Measurements from ENCODE around the gene PAX7.
"Not testable (repeated sequence)": the region's sequence is repeated elsewhere in the genome, so short reads cannot be mapped to it uniquely, and the experiment has no call there.

The PAX7 gene

GRCh38 chr1:18765725-18766124, 135.1 kb downstream of the PAX7 start:
- DNase-seq: no peak

GRCh38 chr1:18766328-18766727, 135.7 kb downstream of the PAX7 start:
- no peak for DNase-seq

GRCh38 chr1:18767576-18767975, 136.9 kb downstream of the PAX7 start:
- not testable (repeated sequence) for DNase-seq

GRCh38 chr1:18768086-18768485, 137.4 kb downstream of the PAX7 start:
- no peak for DNase-seq

GRCh38 chr1:18769140-18769539, 138.5 kb downstream of the PAX7 start:
- DNase-seq: no peak

- DNase-seq: no peak
Measured at GRCh38 chr1:18770799-18771198, 140.2 kb downstream of the PAX7 start.

- DNase-seq: no peak
Measured at GRCh38 chr1:18773753-18774152, 143.1 kb downstream of the PAX7 start.

- no peak for DNase-seq
Measured at GRCh38 chr1:18775341-18775740, 144.7 kb downstream of the PAX7 start.

GRCh38 chr1:18776777-18777176, 146.1 kb downstream of the PAX7 start:
- DNase-seq: no peak

- DNase-seq: no peak
Measured at GRCh38 chr1:18778437-18778836, 147.8 kb downstream of the PAX7 start.

GRCh38 chr1:18781031-18781430, 150.4 kb downstream of the PAX7 start:
- DNase-seq: no peak

- DNase-seq: no peak
Measured at GRCh38 chr1:18783705-18784481, 153.2 kb downstream of the PAX7 start.

GRCh38 chr1:18784482-18784831, 153.8 kb downstream of the PAX7 start:
- no peak for DNase-seq

GRCh38 chr1:18786149-18786548, 155.5 kb downstream of the PAX7 start:
- DNase-seq: no peak

- no peak for DNase-seq
Measured at GRCh38 chr1:18787825-18788385, 157.3 kb downstream of the PAX7 start.

- no peak for DNase-seq
Measured at GRCh38 chr1:18789246-18789645, 158.6 kb downstream of the PAX7 start.

GRCh38 chr1:18792747-18793146, 162.1 kb downstream of the PAX7 start:
- no peak for DNase-seq

GRCh38 chr1:18793164-18793563, 162.5 kb downstream of the PAX7 start:
- no peak for DNase-seq

- DNase-seq: no peak
Measured at GRCh38 chr1:18794051-18794450, 163.4 kb downstream of the PAX7 start.

GRCh38 chr1:18794561-18794960, 163.9 kb downstream of the PAX7 start:
- no peak for DNase-seq

- no peak for DNase-seq
Measured at GRCh38 chr1:18795002-18795689, 164.5 kb downstream of the PAX7 start.

GRCh38 chr1:18796950-18797349, 166.3 kb downstream of the PAX7 start:
- DNase-seq: no peak
